Activated naive CD4-positive, alpha-beta T cell treated with anti-CD3 and anti-CD28 coated beads, Interleukin-2, amount 50 U/mL, for 16 hours (primary cell): Measurements from ENCODE around the gene CHRNA3.

Experiments
- DNase-seq: peaks from one replicate; pipeline ENCODE4 v3.0.0-alpha.2; 2020

The CHRNA3 gene

GRCh38 chr15:78620527-78621421 lies at the start of gene CHRNA3:
Gene CHRNA3 (minus strand): TSS chr15:78620996. CDS start chr15:78620794, 202 bp downstream.
- DNase-seq: no peak

GRCh38 chr15:78668987-78669386 lies 48.2 kb upstream of the CHRNA3 start:
- DNase-seq: no peak

DNA sequence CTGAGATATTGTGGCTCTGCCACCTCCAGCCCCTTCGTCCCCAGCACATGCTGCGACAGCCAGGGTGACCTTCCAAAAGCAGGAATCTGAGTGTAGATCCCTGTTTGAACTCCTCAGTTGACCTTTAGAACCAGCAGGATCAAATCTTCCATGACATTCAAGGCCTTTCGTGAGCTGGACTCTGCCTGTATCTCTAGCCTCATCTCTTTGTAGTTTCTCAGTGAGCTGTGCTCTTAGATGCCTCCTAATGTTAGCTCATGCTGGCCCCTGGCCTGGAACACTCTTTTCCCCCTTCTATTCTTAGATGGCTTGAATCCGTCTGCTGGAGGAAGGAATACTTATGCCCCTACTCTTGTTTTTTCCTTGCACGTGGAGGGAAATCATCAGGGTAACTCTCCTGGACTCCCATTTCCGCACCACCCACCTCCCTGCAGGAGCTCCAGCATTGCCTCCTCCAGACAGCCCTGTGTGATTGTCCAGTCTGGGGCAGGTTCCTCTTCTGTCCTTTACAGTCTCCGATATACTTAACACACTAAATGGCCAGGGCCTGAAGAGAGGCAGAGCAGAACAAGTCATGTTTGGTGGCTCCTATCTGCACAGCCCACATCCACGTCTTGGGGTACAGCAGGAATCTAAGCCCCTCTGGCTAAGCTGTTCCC lies 46.9 kb upstream of the CHRNA3 start:
- DNase-seq: no peak

DNA sequence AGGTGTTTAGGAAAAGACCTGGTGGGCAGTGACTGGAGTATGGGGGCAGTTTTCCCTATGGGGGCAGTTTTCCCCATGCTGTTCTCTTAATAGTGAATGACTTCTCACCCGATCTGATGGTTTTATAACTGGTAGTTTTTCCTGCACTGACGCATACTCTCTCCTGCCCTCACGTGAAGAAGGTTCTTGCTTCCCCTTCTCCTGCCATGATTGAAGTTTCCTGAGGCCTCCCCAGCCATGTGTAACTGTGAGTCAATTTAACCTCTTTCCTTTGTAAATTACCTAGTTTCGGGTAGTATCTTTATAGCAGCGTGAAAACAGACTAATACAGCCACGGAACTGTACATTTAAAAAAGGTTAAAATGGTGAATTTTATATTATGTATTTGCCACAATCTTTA lies 45.2 kb upstream of the CHRNA3 start:
- DNase-seq: no peak

- no peak for DNase-seq
Observed at GRCh38 chr15:78663703-78664102, 42.9 kb upstream of the CHRNA3 start.

DNA sequence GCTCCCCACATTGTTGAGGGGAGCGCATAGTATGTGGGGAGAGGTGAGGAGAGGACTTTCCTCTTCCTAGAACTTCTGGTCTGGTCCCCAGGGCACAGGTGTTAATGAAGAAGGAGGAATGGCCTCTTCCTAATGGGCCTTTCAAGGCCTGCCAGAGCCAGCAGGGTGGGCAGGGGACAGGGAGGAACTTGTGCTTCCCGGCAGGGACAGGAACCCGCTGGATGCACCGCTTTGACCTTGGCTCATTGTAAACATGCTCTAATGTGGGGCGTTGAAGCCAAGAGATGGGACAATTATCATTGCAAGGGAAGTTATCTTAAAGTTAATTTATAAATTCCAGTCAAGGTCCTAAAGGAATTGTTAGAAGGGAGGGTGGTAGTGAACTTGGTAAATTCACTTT lies 41.2 kb upstream of the CHRNA3 start:
- DNase-seq: no peak

- no peak for DNase-seq
Observed at GRCh38 chr15:78661001-78661400, 40.2 kb upstream of the CHRNA3 start.

- no peak for DNase-seq
Observed at GRCh38 chr15:78660584-78660983, 39.8 kb upstream of the CHRNA3 start.

- no peak for DNase-seq
Observed at GRCh38 chr15:78658823-78659222, 38.0 kb upstream of the CHRNA3 start.

- DNase-seq: no peak
Observed at GRCh38 chr15:78654272-78654671, 33.5 kb upstream of the CHRNA3 start.

GRCh38 chr15:78651930-78652615 lies 31.3 kb upstream of the CHRNA3 start:
- no peak for DNase-seq

DNA sequence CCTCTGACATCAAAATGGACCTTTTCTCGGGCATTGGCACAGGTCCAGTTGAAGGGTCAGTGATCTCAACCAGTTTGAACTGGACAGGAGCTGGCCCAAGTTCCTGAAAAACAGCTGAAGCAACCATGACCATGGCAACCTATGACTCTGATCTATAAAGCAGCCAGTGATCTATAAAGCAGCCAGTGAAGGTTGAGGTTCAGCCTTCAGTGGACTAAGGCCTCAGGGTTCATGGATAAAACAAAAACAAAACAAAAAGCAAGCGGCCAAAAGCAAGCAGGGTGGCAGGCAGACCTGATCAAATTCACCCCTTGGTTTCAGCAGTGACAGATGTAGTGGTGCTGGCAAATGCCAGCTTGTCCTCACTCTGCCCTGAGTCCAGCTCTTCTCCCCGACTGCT lies 30.2 kb upstream of the CHRNA3 start:
- no peak for DNase-seq

GRCh38 chr15:78650022-78650421 lies 29.2 kb upstream of the CHRNA3 start:
- DNase-seq: no peak

- no peak for DNase-seq
Observed at GRCh38 chr15:78645009-78645408, 24.2 kb upstream of the CHRNA3 start.

- no peak for DNase-seq
Observed at GRCh38 chr15:78642331-78642730, 21.5 kb upstream of the CHRNA3 start.

GRCh38 chr15:78641749-78642275 lies 21.0 kb upstream of the CHRNA3 start:
- DNase-seq: no peak

- DNase-seq: peak; percentile 25
Observed at GRCh38 chr15:78641102-78641748, 20.4 kb upstream of the CHRNA3 start, which contains the start of gene CHRNB4. Gene CHRNB4 (minus strand): TSS chr15:78641210. CDS start chr15:78641133, 77 bp downstream.

DNA sequence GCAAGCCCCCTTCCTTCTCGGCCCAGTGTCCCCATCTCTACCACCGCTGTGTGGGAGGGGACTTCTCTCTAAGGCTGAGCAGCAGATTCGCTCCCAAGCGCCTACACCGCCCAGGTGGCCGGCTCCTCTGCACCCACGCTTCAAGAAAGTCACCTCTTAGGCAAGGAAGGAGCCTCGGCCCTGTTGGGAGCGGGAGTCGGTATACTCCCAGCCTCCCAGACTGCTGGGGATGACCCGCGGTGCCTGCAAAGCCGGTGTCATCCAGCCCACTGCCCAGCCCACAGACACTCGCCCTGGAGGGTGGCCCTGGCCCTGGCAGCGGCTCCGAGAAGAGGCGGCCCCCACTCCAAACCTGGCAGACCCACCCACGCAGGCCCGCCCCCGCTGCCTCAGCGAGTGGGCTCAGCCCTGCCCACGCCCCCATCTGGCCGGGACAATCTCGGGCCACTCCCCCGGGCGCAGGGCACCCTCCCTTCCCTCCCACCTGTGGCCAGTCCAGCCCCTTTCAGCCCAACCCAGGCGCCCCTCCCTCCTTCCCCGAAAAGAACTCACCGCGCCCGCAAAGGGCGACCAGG lies 19.8 kb upstream of the CHRNA3 start:
- no peak for DNase-seq

GRCh38 chr15:78638658-78639314 lies 18.0 kb upstream of the CHRNA3 start:
- DNase-seq: peak; percentile 45

GRCh38 chr15:78637776-78638435 lies 17.1 kb upstream of the CHRNA3 start:
- DNase-seq: no peak

DNA sequence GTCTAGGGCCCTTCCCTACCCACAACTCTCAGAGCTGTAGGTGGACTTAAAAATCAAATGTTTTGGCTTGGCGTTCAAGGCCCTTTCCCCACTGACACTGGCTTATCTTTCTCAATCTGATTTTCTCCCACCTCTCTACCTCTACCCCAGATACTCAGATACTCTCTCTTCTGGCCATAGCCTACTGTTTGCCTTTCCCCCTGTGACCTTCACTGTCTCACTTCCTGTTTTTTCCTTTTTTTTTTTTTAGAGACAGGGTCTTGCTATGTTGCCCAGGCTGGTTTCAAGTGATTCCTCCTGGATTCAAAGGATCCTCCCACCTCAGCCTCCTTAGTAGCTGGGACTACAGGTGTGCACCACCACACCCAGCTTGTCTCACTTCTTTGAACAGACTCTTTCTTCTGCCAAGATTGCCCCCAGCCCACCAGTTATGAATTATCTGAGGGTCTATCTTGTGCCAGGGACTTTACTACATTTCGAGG lies 15.6 kb upstream of the CHRNA3 start:
- no peak for DNase-seq
